HG02623 (cell line): Measurements from ENCODE around the gene SART1.
"Not testable (repeated sequence)": the region's sequence is repeated elsewhere in the genome, so short reads cannot be mapped to it uniquely, and the experiment has no call there.

Source experiments
- ATAC-seq: cut with Tn5 transposase; IDR thresholded peaks from one replicate; pipeline ENCODE4 v1.9.1; 2021; ENCODE audit warnings: moderate library complexity; ENCODE audit not compliant: unreplicated experiment

The SART1 gene

DNA sequence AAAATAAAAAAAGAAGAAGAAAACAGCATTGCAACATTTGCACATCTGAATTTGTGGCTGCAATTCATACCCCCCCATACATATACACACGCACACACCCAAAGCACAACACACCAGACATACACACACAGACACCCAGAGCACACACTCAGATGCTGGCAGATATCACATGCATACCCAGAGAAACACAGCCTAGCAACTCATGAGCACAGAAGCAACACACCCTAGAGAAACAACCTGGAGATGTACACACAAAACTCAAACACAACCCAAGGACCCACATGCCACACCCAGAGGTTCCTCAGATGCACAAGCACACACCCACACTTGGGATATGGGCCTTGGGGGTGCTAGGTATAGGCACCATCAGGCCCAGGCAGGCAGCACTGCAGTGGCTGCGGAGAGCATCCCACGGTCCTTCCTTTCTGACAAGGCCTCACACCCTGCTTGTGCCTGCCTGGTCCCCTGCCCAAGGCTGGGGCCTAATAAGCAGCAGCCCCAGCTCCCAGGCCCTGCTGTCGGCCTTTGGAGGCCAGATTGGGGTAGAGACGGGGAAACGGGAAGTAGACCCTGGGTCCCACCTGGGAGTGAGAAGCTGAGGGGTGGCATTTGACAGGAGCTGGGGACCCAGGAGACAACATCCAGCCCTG lies 53.4 kb downstream of the SART1 start:
- ATAC-seq: no peak

DNA sequence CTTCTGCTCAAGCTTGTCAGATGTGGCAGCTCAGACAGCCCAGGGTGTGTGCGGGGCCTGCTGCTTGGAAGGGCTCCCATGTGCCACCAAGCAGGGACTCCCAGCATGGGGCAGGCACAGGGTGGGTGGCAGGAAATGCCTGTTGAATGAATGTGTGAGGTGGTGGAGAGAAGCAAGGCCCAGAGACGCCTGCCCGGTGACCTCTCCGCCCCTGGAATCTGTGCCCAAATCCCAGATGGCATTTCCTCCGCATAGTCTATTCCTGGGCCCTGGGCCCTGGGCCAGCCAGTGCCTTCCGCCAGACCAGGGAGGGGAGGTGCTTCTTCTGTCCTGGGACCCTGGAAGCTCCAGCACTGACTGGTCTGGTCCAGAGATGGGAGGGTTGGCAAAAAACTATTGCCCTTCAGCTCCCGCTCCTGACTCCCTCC lies 53.9 kb downstream of the SART1 start:
- no peak for ATAC-seq

DNA sequence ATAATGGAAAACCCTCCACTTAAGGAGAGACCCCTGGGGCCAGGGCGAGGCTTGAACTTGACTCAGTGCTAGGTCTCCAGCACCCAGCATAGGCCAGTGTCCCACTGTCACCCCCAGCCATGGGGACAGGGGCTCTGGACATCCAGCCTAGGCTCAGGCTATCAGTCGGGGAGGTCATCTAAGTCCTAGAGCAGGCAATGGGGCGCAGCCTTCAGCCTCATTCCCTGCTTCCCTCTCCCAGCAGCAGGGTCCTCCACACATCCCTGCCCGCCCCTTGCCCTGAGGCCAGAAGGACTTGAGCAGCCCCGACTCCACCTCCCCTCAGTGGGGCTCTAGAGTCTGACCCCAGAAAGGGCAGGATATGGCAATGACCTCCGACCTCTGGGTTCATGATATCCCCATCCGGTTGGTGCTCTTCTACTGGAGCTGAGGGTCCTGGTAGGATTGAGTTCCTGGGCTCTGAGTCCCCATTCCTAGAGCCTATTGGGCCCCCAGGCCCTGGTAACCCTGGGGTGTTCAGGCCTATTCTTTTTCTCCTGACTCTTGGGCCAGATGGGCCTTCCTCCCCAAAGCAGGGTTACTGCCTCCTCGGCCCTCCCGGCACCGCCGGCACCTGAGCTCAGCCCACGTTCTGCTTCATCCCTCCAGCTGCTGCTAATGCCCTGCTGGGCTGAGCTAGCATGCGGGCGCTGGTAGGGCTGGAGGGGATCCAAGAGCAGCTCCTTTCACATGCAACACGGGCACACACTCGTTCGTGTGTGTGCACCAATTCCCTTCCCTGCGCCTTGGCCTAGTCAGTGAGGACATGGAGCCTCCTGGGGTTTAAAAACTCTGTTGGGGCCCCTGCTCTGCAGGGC lies 54.6 kb downstream of the SART1 start:
- ATAC-seq: no peak

DNA sequence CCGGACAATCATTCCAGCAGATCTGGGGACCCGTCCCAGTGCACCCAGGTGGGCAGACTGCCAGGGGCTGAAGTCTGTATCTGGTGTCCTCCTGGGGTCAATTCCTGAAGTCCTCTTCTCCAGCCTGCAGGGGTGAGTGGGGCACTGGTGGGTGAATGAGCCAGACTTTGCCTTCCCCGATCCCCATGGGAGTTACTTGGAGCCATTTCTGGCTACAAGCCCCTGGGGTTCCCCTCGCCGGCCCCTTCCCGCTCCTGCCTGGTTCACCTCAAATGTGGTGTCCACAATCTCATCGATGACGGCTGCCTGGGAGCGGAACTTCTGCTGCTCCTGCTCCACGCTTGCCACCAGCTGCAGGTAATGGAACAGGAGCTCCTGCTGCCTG lies 55.3 kb downstream of the SART1 start:
- ATAC-seq: no peak

DNA sequence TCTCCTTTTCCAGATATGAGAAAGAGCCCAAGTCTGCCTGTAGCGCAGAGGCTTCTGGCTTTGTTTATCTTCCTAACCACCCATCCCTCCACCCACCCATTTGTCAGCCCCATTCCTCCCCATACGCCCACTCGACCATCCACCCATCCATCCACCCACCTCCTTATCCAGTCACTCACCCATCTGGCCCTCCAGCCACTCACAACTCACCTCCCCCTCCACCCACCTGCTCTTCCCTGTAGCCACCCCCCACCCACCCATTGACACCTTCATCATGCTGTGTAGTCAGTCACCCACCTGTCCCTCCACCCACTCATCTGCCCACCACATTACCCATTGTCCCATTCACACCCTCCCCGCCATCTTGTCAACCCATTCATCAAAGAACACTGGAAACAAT lies 55.8 kb downstream of the SART1 start:
- no peak for ATAC-seq

DNA sequence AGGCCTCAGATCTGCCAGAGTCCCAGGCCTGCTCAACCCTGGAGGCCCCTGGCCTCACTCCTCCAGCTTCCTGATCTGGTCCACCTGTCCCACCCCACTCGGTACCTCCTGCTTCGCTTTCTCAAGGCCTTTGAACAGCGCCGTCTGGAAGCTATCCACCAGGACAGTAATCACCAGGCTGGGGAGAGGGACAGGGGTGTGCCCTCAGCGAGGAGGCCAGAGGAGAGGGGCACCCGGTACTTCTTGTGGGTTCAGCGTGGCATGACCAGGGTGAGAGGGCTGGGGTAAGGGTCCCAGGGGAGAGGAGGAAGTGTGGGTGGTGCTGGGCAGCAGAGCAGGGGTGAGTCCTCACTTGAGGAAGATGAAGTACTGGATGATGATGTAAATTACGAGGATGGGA lies 58.7 kb downstream of the SART1 start:
- ATAC-seq: no peak

DNA sequence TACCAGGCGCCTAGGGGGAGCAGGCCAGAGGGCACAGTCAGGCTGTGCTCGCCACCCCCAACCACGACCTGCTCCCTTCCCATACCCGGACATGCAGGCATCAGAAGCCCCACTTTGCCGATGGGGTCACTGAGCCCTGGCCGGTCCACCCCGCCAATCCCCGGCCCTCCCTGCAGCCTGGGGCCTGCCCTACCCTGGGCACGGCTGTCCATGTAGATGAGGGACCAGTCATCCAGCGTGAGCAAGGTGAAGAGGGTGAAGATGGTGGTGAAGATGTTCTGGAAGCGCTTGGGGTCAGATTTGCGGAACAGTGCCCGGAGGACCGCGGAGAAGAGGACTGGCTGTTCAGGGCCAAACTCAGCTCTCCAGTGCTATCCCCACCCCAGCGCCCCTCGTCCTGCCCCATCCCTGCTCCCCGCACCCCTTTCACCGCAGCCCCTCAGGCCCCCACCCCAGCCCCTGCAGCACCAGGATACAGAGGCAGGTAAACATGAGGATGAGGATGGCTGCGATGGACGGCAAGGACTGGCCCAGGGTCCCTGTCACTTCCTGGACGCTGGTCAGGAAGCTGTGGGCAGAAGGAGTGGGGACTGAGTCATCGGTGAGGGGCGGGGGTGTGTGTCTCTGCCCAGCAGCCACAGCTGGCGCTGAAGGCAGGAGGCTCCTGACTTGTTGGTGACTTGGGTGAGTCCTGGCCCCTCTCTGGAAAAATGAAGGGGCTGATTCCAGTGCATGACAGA lies 59.3 kb downstream of the SART1 start:
- no peak for ATAC-seq

DNA sequence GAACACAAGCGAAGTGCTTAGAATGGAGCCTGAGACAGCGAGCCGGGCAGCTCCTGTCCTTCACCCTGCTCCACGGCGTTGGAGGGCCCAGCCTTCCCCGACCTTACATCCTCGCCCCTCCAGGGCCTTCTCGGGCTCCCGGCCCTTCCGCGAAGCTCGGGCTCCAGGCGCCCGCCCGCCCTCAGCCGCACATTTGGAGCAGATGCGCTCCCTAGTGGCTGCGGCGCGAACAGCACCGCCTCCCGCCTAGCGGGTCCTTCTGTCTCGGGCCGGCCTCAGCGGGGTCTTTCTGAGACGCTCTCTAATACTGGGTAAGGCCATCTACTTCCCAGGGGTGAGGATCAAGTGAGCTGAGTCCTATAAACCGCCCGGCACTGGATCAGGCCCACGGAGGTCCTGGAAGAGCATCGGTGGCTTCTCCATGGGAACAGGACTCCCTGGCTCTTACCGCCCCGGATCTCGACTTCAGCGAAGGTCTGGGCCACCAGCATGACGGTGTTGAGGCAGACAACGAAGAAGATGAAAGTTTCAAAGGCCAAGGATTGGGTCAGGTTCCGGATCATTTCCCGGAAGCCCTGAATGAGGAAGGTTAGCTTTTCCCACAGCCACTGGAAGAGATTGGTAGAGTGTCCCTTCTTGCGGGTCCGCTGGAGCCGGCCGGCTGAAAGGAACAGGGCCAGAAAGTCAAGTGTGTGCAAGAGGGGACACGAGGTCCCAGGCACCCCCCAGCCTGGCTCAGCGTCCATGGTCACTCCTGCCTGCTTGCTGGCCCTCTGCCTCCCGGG lies 61.1 kb downstream of the SART1 start:
- no peak for ATAC-seq

DNA sequence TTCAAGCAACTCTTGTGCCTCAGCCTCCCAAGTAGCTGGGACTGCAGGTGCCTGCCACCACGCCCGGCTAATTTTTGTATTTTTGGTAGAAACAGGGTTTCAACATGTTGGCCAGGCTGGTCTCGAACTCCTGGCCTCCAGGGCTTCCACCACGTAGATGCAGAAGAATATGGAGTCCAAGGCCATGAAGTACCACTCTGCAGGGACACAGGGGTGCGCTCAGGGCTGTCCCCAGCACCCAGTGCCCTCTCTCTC lies 61.6 kb downstream of the SART1 start:
- ATAC-seq: not testable (repeated sequence)

DNA sequence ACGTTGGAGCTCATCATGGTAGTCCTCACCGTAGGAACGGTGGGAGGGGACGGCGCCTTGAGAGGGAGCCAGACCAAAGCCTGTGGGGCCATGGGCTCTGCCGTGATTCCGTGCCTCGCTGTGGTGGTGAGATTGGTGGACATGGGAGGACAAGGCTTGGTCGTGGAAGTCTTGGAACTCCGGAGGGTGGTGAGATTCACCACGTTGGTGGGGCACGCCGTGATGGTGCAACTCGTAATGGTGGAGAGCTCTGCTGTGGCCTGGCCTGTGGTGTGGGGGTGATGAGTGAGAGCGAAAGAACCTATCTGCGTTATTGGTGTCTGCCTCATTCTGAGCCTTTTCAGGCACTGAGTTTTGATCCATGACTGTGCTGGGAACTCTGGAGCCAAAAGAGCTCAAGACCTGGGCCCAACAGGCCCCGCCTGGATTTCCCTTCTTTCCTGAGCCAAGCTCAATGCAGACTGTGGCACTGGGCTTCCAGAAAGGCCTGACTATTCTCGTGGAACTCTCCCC lies 64.5 kb downstream of the SART1 start, which contains the start of gene CATSPER1:
TSS of gene CATSPER1 (minus strand) at position 463 of the 513 bp plus-strand sequence. CDS start at position 363, 100 bp downstream.
- ATAC-seq: no peak
